ENCODE data around the gene SLAMF1. TPM values are rescaled to one million over a fixed set of nuclear protein-coding genes. Genes with fewer than 3 reads are reported as not detected.

Gene SLAMF1
- polyA plus RNA-seq, 3 donors: 0.13 to 0.65 TPM; not detected in 1

- no peaks in the 10 kb centered on the region for H4K20me1 ChIP-seq (ENCODE audit: insufficient read depth, low read length)
- intact Hi-C loops (cut with micrococcal nuclease): no loop called here
- DNase-seq: no peak
- no CpG with 5 or more reads among the region's 1 CpG for WGBS (ENCODE audit: insufficient coverage)
- H2AFZ ChIP-seq (ENCODE audit: insufficient read depth, low read depth, low read length, poor library complexity, severe bottlenecking): no peak overlapping the region
- Mint-ChIP-seq H3K9me3 (no peaks in the 10 kb centered on the region), H3K4me1 (peaks cover 31% of the 10 kb centered on the region), H3K36me3 (no peaks in the 10 kb centered on the region), H3K4me3 (no peak overlapping the region), H3K27ac (no peak overlapping the region), H3K27me3 (ENCODE audit: low read depth in 3 of 3) (peaks cover 0 to 2% (median 1%) of the 10 kb centered on the region in 3 donors)
- TF ChIP-seq CTCF (IDR thresholded peaks at IDR 0.05): no peak
- no peak overlapping the region for H3K9ac ChIP-seq (ENCODE audit: insufficient read depth, low read length, poor library complexity, severe bottlenecking)
- H3K27ac ChIP-seq (ENCODE audit: low read depth in 1 of 2, low read length in 2 of 2): no peak overlapping the region
- H3K27me3 ChIP-seq (ENCODE audit: control insufficient read depth in 2 of 2, insufficient read depth in 2 of 2, low read length in 2 of 2): no peaks in the 10 kb centered on the region
- no peak overlapping the region for H3K4me3 ChIP-seq (replicated peaks in 1 of 3; ENCODE audit: low read depth in 2 of 3, low read length in 3 of 3)
- no peak overlapping the region for H3K4me2 ChIP-seq (replicated peaks; ENCODE audit: extremely low read depth, low read length, poor library complexity, severe bottlenecking)
- H3K36me3 ChIP-seq (replicated peaks in 1 of 2; ENCODE audit: control insufficient read depth in 1 of 2, insufficient read depth in 2 of 2, low read length in 2 of 2): no peaks in the 10 kb centered on the region
- H3K79me2 ChIP-seq (ENCODE audit: insufficient read depth, low read length): no peaks in the 10 kb centered on the region
- peaks cover 12 to 15% of the 10 kb centered on the region in 2 donors for H3K4me1 ChIP-seq (ENCODE audit: control insufficient read depth in 1 of 2, insufficient read depth in 2 of 2, low read length in 2 of 2)
- H3K9me3 ChIP-seq (replicated peaks in 1 of 2; ENCODE audit: control insufficient read depth in 1 of 2, insufficient read depth in 1 of 2, low read length in 2 of 2): no peaks in the 10 kb centered on the region
Measured at GRCh38 chr1:160651433-160652064, 4.7 kb upstream of the SLAMF1 start.

GRCh38 chr1:160647329-160647720 is 481 bp upstream of the SLAMF1 start:
- Histone ChIP-seq H3K4me3 (replicated peaks in 1 of 3; ENCODE audit: low read depth in 2 of 3, low read length in 3 of 3) (peak overlapping the region; percentile 3 to 64 (median 13)), H3K79me2 (ENCODE audit: insufficient read depth, low read length) (no peaks in the 10 kb centered on the region), H3K9ac (ENCODE audit: insufficient read depth, low read length, poor library complexity, severe bottlenecking) (peak overlapping the region; percentile 5), H3K27me3 (ENCODE audit: control insufficient read depth in 2 of 2, insufficient read depth in 2 of 2, low read length in 2 of 2) (no peaks in the 10 kb centered on the region), H4K20me1 (ENCODE audit: insufficient read depth, low read length) (no peaks in the 10 kb centered on the region), H3K36me3 (replicated peaks in 1 of 2; ENCODE audit: control insufficient read depth in 1 of 2, insufficient read depth in 2 of 2, low read length in 2 of 2) (no peaks in the 10 kb centered on the region), H3K27ac (ENCODE audit: low read depth in 1 of 2, low read length in 2 of 2) (peak overlapping the region; percentile 44 to 84), H3K4me2 (replicated peaks; ENCODE audit: extremely low read depth, low read length, poor library complexity, severe bottlenecking) (peak overlapping the region; percentile 69), H2AFZ (ENCODE audit: insufficient read depth, low read depth, low read length, poor library complexity, severe bottlenecking) (peak overlapping the region; percentile 75), H3K4me1 (ENCODE audit: control insufficient read depth in 1 of 2, insufficient read depth in 2 of 2, low read length in 2 of 2) (peaks cover 17 to 24% of the 10 kb centered on the region in 2 donors), H3K9me3 (replicated peaks in 1 of 2; ENCODE audit: control insufficient read depth in 1 of 2, insufficient read depth in 1 of 2, low read length in 2 of 2) (no peaks in the 10 kb centered on the region)
- Mint-ChIP-seq H3K4me1 (peaks cover 34% of the 10 kb centered on the region), H3K27me3 (ENCODE audit: low read depth in 3 of 3) (peaks cover 0 to 4% (median 1%) of the 10 kb centered on the region in 3 donors), H3K9me3 (no peaks in the 10 kb centered on the region), H3K27ac (peak overlapping the region; percentile 5 to 87 (median 59)), H3K36me3 (peaks cover 2 to 3% of the 10 kb centered on the region in 2 donors), H3K4me3 (peak overlapping the region; percentile 63 to 82)
- intact Hi-C loops (cut with micrococcal nuclease): loop anchor here in 1 of 2 donors (1.0 kb wide), 1 partner anchor 28 kb away; no protein-coding TSS in a partner anchor
- DNase-seq: no peak
- TF ChIP-seq CTCF (IDR thresholded peaks at IDR 0.05): no peak
- 83% methylated on average over 1 of the region's 3 CpGs for WGBS (ENCODE audit: insufficient coverage)

All from CD14-positive monocyte (primary cell).